Prostate gland (tissue), 2 donors: Measurements from ENCODE around the gene R3HDM2.

Experiments used
- POLR2AphosphoS5 ChIP-seq: sonication (generic); formaldehyde crosslinking; IDR thresholded peaks from one replicate; pipeline ENCODE4 v1.6.1; 2017; ENCODE audit warnings: antibody characterized with exemption
- TF ChIP-seq, protein P1 (sequence below), 4 experiments: fragments of 200-600 bp in 2 of 4; fragments of 450-650 bp in 2 of 4; sonication (generic) in 2 of 4; IDR thresholded peaks; 1 replicate in 3 of 4; 2 replicates in 1 of 4; pipeline ENCODE4 v1.5.1; 2016 to 2019; ENCODE audit warnings: antibody characterized with exemption in 4 of 4, mild to moderate bottlenecking in 2 of 4, moderate library complexity in 2 of 4

DNA sequence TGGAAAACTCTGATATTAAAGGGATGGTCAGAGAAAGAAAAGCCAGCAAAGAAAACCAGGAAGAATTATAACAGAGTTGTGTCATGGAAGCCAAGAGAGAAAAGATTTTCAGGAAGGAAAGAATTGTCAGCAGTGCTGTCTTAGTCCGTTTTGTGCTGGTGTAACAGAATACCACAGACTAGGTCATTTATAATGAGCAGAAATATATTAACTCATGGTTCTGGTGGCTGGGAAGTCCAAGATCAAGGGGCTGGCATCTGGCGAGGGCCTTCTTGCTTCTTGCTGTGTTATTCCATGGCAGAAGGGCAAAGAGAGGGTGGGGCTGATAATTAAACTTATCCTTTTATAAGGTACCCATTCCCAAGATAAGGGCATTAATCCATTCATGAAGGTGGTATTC lies 17.8 kb upstream of the R3HDM2 start:
- TF ChIP-seq, protein P1, sequence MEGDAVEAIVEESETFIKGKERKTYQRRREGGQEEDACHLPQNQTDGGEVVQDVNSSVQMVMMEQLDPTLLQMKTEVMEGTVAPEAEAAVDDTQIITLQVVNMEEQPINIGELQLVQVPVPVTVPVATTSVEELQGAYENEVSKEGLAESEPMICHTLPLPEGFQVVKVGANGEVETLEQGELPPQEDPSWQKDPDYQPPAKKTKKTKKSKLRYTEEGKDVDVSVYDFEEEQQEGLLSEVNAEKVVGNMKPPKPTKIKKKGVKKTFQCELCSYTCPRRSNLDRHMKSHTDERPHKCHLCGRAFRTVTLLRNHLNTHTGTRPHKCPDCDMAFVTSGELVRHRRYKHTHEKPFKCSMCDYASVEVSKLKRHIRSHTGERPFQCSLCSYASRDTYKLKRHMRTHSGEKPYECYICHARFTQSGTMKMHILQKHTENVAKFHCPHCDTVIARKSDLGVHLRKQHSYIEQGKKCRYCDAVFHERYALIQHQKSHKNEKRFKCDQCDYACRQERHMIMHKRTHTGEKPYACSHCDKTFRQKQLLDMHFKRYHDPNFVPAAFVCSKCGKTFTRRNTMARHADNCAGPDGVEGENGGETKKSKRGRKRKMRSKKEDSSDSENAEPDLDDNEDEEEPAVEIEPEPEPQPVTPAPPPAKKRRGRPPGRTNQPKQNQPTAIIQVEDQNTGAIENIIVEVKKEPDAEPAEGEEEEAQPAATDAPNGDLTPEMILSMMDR (IDR thresholded peaks at IDR 0.05) = no peak
- TF ChIP-seq POLR2AphosphoS5 = no peak
